ENCODE data around the gene UBE2F.
"Not testable (repeated sequence)": the region's sequence is repeated elsewhere in the genome, so short reads cannot be mapped to it uniquely, and the experiment has no call there.

UBE2F gene

DNA sequence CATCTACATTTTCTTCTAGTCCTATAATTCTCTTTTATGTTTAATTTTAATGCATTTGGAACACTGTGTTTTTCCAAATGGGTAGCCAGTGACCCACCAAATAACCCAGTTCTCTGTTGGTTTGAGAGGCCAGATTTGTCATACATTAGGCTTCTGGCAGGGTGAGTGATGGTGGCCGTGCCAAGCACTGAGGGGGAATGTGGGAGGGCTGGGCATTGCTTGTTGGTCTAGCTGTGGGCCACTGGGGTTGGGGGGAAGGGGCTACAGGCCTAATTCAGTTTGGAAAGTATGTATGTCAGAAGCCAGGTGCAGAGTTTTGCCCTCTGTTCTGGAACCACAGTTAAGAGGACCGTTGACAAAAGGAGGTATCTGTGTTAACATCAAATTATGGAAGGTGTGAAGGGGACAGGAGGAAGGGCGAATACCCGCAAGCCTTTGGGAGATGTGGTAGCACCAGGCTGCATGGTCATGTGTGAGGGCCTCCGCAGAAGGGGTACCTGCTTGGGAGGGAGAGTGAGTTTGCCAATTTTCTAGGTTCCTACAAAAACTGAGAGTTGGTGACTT is 55.9 kb downstream of the UBE2F start:
- DNase-seq: no peak

DNA sequence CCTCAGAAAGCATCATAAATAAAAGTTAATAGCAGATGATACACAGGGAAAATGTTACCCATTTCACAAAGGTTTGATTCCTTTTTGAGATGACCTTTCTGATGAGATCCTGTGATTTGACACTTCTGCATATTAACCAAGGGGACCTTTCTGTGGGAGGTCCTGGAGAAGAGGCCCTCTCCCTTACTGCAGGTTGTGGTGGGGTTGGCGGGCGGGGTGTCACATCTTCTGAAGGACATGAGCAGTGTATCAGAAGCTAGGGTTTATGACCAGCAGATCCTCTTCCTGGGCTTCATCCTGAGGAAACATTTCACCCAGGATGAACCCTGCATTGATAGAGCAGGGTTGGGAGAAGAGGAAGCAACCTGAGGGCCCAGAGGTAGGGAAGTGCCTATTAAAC is 56.8 kb downstream of the UBE2F start:
- DNase-seq: no peak

DNA sequence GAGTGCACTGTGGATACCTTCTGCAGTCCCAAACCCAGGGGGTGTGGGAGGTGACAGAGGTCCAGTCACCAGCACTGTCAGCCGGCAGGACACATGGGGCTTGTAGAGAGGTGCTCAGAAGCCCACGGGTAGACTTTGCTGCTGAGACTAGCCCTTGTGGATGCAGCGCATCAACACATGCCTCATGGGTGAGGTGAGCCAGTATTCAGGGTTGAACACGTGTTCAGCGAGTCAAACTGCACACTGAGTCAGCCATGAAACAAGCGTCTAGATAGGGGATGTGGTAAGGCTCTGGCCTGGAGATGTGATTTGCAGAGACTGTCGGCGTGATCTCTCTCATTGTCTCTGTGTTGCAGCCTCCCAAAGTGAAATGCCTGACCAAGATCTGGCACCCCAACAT is 58.2 kb downstream of the UBE2F start:
- DNase-seq: peak; percentile 11

DNA sequence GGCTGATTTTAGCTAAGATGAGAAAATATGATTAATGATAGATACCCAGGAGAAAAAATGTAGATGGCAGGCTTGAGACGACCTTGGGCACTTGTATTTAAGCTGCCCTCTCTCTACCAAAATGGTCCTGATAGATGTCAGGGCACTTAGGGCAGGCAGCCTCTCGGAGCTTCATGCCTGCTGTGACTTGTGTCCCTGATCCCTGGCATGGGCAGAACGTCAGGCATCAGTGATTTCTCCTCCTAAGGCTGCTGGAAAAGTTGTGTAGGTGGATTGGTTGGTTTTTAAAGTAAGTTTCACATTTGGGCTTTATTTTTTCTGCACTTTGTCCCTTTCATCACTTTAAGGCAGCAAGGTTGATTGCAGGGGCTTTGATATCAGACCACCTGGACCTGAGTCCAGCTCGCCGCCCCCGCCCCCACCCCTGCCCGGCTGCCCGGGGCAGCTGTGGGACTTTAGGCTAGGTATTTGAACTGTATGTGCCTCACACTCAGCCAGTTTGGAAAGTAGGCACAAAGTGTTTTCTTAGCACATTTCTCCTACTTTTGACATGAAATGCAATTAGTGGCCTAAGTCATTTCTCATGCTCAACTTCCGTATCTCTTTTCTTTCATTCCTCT is 59.0 kb downstream of the UBE2F start:
- no peak for DNase-seq

DNA sequence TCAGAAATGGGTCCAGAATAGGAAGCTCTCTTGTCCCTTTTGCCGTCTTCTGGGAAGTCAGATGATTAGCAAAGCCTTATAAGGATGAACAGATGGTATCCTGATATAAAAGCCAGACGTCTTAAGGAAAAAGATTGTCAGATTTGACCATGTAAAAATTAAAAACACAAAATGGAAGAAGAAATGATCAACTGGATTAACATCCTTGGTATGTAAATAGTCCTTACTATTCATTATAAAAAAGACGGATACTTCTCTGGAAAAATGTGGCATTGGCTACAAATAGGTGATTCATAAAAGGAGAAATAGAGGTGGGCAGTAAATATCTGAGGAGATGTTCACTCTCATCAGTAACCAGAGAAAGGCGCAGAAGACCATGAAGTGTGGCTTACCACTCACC is 60.2 kb downstream of the UBE2F start:
- no peak for DNase-seq

DNA sequence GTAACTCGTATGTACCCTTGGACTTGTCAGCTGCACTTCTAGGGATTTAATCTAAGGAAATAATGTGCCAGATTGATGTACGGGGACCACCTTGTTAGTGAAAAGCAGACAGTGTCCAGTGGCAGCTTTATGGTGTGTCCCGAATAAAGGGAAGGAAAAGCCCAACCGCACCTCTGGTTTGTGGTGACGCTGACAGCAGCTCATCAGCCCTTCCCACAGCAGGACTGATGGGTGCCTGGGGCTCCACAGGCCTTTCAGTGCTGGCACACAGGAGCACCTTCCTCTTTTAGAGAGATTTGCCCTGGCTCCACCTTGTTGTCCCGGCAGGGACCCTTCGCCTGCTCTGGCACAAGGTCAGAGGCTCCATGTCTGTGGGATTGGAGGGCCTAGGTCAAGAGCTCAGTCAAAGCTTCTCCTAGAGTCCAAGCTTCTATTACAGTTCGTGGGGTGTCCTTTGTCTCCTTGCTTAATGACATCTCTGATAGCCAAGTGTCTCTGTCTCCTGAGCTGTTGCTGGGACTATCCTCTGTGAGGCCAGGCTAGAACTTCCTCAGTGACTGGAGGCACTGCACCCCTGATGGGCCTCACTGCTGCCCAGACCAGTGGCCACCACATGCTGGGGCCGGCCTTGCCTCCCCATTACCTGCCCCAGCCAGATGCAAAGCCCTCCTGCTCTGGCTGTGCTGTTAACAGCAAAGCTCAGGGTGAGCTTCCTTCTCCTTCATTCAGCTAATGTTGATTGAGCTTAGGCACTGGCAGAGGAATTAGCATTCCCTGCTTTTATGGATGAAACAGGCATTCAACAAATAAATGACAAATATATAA is 61.0 kb downstream of the UBE2F start:
- DNase-seq: no peak

DNA sequence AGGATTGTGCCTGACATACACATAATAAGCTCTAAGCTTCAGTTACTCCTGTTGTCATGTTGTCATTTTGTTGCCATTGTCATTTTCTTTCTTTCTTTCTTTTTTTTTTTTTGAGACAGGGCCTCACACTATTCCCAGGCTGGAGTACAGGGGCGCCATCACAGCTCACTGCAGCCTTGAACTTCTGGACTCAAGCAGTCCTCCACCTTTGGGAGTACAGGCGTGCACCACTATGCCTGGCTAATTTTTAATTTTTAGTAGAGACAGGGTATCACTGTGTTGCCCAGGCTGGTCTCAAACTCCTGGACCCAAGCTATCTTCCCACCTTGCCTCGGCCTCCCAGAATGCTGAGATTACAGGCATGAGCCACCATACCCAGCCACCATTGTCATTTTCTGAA is 63.0 kb downstream of the UBE2F start:
- DNase-seq: no peak

DNA sequence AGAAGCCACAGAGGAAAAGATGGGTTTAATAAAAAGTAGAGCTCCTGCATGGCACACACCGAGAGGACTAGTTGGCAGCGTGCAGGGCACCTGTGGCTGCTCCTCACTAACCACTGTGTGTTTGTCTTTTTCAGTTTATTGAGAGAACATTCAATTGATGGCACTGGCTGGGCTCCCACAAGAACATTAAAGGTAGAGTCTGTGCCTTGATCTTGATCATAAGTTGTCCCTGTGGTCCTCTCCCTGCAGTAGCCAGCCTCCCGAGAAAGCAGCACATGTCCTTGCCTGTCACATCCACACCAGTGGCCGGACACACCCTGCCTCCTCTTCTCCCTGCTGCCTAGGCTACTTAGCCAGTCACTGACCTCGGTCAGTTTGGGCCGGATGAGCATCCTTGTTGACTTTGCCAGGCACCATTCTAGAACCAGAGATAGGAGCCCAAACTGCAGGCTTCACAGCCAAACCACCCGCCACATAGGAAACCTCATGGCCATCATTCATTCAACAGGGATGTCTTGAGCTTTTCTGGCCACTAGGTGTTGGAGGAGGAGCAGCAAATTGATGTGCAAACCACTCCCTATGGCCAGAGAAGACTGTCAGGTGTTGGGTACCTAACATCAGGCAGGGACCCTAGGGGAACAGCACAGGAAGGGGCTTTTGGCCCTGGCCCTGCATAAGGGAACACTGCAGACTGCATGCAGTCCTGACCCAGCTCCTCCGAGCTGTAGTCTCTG is 63.8 kb downstream of the UBE2F start:
- DNase-seq: no peak

DNA sequence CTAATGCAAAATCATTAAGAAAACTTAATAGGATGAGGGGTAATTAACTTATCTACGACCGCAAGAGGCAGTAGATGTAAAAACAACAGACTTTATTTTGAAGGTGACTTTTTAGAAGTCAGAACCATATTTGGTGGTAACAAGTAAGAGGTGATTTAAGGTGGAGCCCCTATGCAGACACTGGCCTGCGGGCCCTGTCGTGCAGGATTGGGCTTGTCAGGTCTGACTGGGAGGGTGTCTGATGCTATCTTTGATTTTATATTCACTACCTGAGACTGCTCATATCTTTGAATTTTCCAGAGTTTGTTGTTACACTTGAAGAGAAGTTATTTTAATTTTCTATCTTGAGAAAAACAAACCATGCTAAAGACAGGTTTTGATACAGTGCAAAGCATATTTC is 64.9 kb downstream of the UBE2F start:
- DNase-seq: no peak

DNA sequence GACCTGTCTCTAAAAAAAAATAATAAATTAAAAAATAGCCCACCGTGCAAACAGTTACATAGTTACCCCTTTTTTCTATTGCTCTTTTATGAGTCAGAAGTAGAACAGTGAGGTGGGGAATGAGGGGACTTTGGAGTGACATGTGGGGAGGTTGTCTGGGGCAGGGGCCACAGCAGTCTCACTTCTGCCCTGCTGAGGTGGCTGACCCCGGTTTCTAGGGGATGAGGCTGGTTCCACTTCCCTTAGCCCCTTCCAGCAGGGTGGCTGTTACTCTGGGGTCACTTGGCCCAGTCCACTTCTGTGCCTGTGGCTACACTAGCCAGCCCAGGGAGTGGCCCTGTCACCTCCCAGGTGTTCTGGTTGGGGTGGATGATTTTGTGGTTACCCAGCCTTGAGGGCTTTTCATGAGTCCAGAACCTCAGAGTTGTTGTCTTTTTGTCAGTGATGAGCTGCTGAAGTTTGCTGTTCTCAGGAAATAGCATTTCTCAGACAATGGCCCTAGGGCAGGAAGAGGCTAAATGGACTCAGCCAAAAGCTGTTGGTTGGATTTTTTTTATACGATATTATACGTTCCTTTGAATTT is 66.0 kb downstream of the UBE2F start:
- no peak for DNase-seq

DNA sequence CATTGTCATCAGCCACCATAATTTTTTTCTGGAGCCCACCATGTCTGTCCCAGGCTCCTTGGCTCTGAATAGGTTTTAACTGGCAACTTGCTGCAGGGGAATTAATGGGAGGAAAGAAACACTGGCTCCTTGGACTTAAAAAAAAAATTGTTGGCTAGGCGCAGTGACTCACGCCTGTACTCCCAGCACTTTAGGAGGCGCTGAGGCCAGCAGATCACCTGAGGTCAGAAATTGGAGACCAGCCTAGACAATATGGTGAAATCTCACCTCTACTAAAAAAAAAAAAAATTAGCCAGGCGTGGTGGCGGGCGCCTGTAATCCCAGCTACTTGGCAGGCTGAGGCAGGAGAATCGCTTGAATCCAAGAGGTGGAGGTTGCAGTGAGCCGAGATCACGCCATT is 67.2 kb downstream of the UBE2F start:
- DNase-seq: not testable (repeated sequence)

DNA sequence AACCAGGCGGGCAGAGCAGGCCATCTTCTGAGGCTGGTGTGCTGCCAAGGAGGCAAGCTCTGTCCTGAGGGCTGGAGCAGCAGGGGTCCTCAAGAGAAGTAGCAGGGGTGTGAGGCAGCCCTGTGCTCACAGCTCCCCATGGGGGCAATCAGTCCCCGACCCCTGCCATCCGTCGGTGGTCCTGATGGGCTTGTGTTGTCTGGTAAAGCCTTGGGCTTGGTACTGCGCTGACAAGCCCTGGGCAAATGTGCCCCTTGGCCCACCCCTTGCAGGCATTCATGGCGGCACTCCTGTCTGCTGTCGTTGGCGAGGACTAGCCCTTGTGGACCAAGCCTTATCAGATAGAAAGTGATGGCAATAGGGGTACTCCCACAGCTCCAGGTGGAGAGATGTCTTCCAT is 71.4 kb downstream of the UBE2F start:
- DNase-seq: no peak

DNA sequence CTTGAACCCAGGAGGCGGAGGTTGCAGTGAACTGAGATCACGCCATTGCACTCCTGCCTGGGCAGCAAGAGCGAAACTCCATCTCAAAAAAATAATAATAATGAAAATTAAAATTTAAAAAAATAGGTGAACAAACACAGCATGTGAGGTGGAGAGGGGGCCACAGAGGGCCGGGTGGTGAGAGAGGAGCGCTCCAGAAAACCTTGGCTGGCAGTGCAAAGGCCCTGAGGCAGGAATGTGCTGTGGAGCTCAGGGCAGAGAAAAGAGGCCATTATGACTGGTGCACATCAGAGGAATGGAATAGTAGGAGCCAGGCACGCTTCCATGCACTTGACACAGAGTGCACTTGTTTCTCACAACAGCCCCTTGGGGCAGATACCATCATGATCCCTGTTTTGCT is 72.3 kb downstream of the UBE2F start:
- DNase-seq: no peak

DNA sequence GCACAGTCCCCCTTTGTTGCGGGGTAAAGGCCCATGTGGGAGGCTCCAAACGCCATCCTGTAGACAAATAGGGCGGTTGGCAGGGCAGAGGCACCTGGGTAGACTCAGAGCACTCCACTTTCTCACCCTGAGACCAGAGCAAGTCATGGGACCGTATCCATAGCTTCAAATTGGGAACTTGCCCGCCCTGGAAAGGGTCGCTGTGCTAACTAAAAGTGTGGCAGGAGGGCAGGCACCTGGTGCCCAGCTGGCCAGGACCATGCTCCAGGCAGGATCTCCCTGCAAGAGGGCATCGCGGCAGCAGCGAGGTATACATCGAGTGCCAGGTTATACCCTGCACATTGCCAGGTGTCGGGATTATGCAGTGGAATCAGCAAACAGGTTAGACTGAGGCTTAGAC is 73.2 kb downstream of the UBE2F start:
- no peak for DNase-seq

DNA sequence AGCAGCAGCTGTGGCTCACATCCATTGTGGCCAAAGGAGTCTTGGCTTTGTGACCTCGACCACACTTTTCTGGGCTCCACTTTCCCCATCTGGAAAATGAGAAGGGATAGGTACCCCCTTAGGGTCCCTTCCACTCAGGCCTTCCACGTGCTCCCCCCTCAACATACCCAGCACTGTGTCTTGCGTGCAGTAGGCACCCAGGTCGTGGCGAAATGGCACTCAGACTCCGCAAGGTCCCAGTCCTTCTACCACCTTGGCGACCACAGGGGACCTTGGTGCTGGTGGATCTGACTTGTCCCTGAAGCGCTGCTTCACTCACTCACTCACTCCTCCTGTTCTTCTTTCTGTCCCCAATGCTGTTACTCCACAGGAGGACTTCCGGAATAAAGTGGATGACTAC is 74.1 kb downstream of the UBE2F start:
- no peak for DNase-seq

DNA sequence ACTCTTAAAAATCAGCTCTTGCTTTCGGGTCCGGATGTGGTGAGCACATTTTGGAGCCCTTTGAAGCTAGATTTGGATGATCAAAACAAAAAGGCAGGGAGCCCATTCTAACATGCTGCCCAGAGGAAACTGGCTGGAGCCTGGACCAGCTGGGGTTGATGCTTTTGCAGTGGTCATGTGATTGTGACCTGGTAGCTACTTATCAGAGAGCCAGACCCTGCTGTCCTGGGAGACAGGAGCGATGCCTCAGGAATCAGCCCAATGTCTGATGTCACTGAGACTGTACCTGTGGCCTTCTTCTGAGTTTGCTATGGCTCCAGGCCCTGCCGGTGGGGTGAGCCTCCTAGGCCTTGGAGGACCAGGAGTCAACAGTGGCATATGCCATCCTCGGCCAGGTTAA is 75.3 kb downstream of the UBE2F start:
- DNase-seq: no peak

DNA sequence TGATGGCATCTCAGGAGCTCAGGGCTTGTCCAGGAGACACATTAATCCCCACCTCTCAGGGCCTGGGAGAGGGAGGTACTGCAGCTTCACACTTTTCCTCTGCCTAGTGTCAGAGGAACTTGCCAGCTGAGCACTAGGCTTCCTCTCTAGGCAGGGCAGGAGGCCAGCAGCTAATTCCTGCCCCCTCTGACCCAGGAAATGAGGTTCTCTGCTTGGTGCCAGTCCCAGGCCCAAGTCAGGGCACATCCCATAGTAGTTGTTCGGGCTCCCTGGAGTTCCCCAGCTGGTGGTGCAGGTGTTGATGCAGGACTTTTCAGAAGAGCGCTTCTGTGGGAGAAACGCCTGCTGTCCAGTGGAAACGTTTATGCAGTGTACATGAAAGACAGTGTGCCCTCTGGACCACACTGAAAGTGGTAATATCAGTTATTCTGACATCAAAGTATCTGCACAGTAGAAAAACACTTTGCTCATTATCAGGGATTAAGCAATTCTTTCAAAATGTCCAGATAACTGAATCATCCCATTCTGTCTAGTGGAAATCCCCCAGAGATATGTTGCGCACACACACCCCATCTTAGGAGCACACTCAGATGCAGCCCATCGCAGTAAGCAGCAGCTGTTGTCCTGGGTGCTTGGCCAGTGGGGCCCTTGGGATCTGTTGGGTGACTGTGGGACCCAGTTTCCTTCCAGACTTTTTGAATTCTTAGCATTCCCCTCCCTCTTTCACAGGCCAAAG is 76.2 kb downstream of the UBE2F start:
- no peak for DNase-seq

DNA sequence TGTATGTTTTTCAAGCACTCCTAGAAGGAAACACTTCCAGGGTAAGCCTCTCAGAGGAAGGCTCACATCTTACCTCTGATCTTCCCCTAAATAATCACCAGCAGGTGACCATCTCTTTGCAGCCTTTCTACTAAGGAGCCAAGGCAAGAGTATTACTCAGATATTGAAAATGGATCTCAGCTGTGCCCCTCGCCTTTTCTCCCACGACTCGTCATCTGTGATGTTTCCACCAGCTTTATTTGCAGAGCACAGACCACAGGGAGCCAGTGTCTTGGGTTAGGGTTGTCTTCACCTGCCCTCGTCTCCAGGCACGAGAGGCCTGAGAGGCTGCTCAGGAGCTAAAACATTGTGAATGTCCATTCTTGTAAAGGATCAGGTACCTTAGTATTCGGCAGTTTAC is 77.0 kb downstream of the UBE2F start:
- no peak for DNase-seq

DNA sequence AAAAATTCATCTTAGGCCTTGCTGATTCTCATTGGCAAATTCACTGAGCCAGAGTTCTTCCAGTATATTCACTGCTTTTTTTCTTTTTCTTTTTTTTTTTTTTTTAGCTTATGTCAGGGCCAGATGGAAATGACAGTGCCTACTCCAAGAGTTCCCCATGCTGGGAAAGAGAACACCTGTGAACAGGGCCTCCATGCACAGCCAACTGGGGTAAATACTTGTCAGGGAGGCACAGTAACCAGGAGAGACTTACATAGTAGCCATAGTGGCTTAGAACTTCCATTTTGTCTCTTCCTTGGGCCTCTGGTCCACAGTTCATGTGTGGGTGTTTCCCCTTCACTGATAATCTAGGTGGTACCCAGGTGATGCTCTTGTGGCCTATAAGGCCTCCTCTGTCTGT is 78.8 kb downstream of the UBE2F start:
- DNase-seq: no peak

DNA sequence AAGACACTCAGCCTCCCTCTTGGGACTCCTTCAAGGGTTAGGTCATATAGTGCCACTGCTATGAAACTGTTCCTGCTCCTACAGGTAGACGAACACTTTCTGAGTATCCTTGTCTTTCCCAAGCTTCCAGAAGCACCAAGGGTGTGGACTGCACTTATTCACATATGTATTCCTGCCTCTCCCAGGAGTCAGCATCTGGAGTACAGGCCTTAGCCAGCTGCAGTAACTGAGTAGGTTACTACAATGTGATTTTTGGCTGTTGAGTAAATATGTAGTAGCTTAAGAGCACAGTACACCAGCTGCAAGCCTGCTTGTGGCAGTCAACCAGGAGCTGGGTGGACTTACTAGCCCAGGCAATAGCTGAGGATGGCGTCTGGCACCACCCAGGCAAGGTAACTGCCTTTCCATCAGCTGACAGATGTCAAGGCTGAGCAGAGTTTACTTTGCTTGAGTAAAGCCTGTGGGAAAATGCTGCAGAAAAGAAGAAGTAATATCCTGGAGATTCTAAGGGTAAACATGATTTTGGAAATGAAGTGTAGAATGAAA is 80.0 kb downstream of the UBE2F start:
- no peak for DNase-seq

DNA sequence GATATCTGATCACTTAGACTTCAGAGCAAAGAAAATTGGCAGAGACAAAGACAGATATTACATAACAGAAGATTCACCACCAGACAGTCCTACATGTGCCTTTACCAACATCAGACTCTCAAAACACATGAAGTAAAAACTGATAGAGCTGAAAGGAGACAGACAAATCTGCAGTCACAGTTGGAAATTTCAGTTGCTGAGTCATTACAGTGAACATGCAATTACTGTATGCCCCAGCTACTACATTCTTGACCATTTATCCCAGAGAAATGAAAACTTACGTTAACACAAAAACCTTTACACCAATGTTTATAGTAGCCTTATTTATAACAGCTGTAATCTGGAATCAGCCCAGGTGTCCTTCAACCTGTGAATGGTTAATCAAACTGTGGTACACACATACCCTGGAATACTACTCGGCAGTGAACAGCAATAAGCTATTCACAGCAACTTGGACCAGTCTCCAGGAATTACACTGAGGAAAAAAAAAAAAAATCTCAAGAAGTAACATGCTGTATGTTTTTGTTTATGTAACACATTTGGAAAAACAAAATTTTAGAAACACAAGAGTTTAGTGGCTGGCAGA is 86.5 kb downstream of the UBE2F start:
- no peak for DNase-seq

DNA sequence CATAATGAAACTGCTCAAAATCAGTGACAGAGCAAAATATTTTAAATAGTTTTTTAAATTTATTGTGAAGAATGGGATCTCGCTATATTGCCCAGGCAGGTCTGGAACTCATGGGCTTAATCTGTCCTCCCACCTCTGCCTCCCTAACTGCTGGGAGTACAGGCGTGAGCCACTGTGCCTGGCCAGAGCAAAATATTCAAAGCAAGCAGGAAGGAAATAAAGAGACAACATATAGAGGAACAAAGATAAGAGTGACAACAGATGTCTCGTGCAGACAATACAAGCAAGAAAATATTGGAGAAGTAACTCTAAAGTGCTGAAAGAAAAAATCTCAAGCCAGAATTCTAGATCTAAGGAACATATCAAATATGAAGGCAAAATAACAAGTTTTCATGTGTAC is 89.0 kb downstream of the UBE2F start:
- no peak for DNase-seq

Data from inflammatory macrophage treated with lipopolysaccharide for 4 hours (primary cell).